Ramos (cell line): ENCODE results near the gene LTN1.
"Not testable (repeated sequence)": the region's sequence is repeated elsewhere in the genome, so short reads cannot be mapped to it uniquely, and the experiment has no call there.

Experiments used
- in situ Hi-C: fragments of 300-500 bp; cut with MboI; formaldehyde crosslinking; loops from one replicate; pipeline ENCODE4 v1.14.3; 2022; ENCODE audit warnings: low sequenced_read_pairs; ENCODE audit not compliant: unreplicated experiment

LTN1 gene, protein sequence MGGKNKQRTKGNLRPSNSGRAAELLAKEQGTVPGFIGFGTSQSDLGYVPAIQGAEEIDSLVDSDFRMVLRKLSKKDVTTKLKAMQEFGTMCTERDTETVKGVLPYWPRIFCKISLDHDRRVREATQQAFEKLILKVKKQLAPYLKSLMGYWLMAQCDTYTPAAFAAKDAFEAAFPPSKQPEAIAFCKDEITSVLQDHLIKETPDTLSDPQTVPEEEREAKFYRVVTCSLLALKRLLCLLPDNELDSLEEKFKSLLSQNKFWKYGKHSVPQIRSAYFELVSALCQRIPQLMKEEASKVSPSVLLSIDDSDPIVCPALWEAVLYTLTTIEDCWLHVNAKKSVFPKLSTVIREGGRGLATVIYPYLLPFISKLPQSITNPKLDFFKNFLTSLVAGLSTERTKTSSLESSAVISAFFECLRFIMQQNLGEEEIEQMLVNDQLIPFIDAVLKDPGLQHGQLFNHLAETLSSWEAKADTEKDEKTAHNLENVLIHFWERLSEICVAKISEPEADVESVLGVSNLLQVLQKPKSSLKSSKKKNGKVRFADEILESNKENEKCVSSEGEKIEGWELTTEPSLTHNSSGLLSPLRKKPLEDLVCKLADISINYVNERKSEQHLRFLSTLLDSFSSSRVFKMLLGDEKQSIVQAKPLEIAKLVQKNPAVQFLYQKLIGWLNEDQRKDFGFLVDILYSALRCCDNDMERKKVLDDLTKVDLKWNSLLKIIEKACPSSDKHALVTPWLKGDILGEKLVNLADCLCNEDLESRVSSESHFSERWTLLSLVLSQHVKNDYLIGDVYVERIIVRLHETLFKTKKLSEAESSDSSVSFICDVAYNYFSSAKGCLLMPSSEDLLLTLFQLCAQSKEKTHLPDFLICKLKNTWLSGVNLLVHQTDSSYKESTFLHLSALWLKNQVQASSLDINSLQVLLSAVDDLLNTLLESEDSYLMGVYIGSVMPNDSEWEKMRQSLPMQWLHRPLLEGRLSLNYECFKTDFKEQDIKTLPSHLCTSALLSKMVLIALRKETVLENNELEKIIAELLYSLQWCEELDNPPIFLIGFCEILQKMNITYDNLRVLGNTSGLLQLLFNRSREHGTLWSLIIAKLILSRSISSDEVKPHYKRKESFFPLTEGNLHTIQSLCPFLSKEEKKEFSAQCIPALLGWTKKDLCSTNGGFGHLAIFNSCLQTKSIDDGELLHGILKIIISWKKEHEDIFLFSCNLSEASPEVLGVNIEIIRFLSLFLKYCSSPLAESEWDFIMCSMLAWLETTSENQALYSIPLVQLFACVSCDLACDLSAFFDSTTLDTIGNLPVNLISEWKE (N-terminal part only)

DNA sequence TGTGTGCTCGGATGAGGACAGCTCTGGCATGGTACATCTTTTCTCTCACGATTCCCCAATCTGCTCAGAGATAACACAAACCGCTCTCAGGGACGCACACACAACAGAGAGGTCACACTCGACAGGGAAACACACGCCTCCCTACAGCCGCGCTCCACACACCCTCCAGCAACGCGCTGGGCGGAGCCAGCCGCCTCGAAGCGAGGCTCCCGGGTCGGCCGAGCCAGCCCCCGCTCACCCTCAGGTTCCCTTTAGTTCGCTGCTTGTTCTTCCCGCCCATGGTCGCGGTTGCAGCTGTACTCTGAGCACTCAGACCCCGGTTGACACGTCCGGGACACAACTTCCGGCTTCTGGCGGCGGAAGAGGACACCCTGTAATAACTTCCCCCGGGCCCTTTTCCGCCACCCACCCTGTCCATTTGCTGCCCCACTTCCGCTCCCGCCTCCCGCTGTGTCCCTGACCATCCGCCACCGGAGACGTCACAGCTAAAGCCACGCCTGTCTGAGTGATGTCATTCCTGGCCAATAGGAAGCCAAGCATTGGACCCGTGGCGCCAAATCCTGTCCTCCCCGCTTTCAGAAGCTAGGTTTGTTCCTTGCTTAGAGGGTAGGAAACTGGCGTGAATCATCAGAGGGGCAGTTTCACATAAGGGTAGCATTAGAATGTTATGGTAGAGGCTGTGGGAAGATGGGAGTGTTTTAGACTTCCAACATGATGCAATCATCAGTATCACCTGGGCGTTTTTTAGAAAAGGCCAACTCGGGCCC lies at the start of gene LTN1:
LTN1 (minus strand) TSS at position 352 of the 767 bp plus-strand sequence; CDS start at position 280, 72 bp downstream.
- in situ Hi-C loops = no loop called here

DNA sequence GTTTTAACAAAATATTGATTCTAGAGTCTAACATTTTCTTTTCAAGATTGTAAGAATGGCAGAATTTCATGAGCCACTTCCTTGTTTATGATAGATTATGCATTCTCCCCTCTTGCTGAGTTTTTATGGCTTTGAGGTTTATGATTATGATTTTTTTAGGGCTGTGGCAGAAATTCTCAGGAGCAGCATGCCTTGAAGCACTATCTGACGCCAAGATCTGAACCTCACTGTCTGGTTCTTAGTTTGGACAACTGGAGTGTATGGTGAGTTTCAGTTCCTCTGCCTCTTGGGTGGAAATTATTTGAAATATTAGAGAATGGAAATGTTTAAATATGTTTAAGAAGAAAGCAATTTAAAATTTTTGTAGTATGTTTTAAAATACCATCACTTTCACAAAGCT lies 42.0 kb upstream of the LTN1 start:
- in situ Hi-C loops = loop anchor here (5.0 kb wide), 1 partner anchor 37 kb away; no protein-coding TSS in a partner anchor

DNA sequence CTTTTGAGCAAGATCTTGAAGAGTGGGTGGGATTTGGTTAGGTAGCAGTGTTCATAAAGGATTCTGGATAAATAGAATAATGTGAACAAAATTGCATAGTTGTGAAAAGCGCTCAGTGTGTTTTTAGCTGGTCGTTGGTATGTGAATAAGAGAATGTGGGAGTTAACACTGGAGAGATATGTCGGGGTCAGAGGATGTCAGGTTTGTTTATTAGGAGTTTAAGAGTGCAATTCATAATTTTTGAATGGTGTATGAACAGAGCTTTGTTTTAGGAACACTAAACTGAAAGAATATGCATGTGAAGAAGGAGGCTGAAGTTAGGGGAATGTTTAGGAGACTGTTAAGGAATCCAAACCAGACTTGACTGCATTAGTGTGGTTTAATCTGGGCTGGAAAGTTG lies 41.2 kb upstream of the LTN1 start:
- in situ Hi-C loops = loop anchor here (5.0 kb wide), 1 partner anchor 37 kb away; no protein-coding TSS in a partner anchor

DNA sequence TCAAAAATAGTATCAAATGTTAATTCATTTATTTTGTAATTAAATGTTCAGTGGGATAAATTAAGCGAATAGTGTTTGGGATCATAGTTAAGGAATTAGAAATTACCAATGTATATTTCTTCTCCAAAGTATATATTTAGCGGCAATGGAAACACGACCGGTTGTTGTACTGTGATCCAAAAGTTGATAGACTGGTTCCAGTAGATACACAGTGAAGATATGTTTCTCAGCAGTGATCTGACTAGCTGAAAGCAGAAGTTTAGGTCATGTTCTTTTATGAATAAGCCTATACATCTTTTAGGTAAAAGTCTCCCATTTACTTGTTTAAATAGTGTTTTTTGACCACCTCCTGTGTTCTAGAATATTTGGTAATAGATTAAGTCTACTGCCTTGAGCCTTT lies 40.6 kb upstream of the LTN1 start:
- in situ Hi-C loops = loop anchor here (5.0 kb wide), 1 partner anchor 36 kb away; no protein-coding TSS in a partner anchor

DNA sequence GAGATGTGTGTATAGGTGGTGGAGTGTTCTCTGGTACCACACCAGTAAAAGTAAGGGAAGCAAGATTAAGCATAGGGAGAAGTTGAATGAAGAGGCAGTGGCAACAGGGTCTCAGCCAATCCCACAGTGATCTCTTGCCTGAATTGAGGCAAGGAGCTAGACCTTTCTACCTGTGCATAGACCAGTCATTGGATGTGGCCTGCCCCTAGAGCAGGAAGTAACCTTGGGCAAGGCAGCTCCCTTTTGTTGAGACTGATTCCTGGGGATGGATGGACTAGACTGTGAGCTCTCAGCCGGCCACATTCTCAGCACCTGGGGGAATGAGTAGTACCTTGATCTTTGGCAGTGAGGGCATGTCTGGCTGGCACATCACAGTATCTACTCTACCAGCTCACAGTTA lies 38.2 kb upstream of the LTN1 start:
- in situ Hi-C loops = loop anchor here (5.0 kb wide), 1 partner anchor 34 kb away; no protein-coding TSS in a partner anchor

DNA sequence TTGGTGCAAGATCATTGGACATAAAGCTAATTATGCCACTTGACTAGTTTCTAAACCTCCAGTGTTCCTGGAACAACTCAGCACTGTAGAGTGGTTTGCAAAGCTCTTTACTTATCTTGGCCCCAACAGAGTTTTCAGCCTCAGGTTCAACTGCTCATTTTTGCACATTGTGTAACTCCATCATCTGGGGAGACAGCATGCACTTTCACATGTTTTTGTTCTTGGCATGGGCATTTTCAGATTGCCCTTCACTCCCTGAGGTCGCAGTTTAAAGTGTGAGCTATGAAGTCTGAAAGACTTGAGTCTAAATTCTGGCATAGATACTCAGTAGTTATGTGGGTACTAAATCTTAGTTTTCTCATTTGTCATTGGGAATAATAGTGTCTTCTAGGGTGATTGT lies 36.8 kb upstream of the LTN1 start:
- in situ Hi-C loops = no loop called here

DNA sequence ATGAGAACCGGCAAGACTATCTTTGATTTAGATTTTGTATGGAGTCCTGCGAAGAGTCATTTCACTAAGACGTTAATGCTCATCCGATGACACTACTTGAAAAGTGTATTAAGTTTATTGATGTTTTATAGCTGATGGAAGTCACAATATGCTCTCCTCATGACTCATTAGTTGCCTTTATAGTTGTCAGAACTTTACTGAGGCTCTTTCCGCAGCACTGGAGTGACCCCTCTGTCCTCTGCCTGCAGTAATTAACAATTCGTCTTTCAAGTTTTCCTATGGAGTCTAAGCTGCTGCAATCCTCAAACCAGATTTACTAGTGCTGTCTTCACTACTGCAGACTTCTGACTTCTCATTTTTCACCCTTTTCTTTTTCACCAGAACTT lies 32.6 kb upstream of the LTN1 start:
- in situ Hi-C loops = no loop called here

DNA sequence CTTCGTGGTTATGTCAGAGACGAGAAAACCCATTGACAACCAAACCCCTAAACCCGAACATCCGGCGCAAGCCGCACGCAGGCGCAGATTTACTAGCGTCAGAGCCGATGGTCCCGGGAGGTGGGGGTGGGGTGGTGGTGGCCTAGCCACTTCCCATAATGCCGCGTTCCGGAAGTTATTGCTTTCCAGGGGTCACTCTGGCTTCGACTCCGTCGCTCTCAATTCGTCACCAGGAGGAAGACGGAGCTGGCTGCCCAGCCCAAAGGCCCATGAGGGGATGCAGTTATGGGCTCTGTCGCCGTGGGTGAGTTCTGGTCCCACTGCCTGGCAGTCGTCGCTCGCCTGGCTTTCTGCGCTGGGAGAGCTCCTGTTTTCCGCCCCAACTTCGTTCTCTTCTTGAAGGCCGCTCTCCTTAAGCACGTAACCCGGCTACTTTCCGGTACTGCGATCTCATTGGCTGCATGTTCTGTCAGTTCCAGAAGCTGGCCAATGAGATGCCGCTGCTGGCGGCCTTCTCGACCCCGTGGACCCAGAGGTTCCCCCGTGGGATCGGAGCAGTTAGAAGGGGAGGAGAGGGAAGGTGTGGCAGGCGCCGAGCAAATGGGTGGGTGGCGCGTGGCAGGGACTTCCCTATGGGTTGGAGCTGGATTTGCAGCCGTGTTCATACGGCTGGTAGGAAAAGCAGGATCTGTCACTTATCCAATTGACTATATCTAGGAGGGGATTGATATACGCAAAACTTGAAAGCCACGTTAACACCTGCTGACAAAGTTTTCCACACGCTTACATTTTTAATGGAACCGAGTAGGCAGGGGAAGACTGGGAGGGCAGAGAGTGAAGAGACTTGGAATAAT lies 32.0 kb upstream of the LTN1 start, which contains the start of gene USP16:
USP16 (plus strand) TSS at position 195 of the 854 bp plus-strand sequence. CDS start 3,246 bp downstream, outside the sequence.
- in situ Hi-C loops = no loop called here

DNA sequence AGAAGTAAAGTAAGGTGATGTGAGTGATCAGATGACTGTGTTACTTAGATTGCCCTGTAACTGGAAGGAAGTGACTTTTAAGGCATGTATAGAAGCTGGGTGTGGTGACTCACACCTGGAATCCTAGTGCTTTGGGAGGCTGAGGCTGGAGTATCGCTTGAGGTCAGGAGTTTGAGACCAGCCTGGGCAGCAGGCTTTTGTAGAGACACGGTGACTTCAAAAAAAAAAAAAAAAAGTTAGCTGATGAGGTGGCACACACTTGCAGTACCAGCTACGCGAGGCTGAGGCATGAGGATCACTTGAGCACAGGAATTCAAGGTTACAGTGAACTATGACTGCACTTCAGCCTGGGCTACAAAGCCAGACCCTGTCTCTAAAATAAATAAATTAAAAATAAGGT lies 29.5 kb upstream of the LTN1 start:
- in situ Hi-C loops = no loop called here

DNA sequence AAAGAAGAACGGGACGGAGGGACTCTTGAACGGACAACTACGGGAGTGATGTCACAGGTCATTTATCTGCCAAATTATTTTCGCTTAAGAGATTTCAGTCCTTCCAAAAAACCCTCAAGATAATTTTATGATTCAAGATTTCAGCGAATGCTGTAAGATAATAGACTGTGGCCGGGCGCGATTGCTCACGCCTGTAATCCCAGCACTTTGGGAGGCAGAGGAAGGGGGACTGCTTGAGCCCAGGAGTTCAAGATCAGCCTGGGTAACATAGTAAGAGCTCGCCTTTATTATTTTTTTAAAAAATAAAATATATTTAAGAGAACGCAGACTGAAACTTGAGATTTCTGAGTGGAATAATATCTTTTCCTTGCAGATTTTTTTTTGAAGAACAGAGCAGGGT lies 25.9 kb upstream of the LTN1 start:
- in situ Hi-C loops = no loop called here

DNA sequence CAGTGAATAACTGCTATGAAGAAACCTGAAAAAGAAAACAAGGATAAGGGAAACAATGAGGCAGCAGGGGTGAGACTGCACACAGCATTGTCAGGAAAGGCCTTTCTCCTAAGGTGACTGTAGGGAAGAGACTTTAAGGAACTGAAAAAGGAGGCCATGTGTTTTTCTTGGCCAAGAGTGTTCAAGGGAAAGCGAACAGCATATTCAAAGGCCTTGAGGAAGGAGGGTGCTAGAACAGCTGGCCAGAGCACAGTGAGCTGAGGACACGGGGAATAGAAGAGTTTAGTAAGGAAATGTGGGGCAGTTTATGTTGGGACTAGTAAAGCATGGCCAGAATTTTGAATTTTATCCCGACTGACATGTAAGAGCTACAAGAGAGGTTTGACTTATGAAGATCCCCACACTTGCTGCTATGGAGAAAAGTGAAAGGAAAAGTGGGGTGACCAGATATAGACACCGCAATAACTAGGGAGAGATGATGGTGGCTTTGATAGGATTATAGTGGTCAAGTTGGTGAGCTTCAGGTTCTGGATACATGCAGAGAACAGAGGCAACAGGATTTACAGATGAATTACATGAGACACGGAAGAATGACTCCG lies 25.1 kb upstream of the LTN1 start:
- in situ Hi-C loops = no loop called here

DNA sequence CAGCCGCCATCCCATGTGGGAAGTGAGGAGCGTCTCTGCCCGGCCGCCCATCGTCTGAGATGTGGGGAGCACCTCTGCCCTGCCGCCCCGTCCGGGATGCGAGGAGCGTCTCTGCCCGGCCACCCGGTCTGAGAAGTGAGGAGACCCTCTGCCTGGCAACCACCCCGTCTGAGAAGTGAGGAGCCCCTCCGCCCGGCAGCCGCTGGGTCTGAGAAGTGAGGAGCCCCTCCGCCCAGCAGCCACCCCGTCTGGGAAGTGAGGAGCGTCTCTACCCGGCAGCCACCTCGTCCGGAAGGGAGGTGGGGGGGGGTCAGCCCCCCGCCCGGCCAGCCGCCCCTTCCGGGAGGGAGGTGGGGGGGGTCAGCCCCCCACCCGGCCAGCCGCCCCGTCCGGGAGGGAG lies 18.6 kb upstream of the LTN1 start:
- in situ Hi-C loops = not testable (repeated sequence)

DNA sequence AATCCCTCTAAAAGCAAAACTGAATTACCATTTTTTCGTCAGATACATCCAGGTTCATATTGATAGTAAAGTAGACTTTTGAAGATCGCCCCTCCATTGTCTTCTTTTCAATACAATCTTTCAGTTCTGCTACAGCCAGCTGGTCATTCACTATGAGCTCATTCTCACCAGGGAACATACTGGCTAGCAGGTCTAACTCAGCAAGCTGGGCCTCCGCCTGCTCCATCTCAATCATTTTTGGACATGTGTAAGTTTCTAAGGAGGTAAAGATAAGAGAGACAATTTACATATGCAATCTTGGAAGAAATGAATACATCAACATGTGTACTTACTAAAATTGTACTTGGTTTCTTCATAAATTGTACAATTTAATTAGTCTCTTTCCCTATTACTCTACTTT lies 15.7 kb upstream of the LTN1 start:
- in situ Hi-C loops = no loop called here

DNA sequence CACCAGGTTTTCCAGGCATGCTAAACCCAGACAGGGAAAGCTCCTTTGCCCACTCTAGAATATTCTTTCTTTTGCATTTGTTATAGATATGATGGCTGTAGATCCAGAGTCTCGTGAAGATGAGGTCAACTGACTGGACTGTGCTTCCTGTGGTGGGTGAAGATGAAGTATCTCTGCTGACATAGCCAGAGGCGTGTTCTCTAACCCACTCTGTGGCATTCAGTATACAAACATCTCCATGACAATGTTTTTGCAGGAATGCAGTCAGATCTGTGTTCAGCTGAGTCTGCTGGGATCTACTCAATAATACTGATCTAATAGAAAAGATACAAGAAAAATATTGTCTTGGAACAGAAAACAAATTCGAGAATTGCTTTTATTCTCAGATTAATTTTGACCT lies 15.1 kb upstream of the LTN1 start:
- in situ Hi-C loops = no loop called here

DNA sequence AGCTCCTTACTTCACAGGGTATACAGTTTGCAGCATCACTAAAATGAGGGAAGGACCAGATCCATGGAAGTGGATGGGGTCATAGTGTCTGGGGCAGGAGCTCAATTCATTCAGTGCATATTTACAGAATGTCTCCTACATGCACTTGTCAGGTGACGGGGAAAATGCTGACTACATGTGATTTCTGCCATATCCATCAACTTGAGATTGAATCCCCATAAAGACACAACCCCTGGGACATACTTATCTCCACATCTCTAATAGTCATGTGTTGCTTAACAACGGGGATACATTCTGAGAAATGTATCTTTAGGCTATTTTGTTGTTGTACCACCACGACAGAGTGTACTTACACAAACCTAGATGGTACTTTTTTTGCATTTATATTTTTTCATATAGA lies 14.5 kb upstream of the LTN1 start:
- in situ Hi-C loops = no loop called here

DNA sequence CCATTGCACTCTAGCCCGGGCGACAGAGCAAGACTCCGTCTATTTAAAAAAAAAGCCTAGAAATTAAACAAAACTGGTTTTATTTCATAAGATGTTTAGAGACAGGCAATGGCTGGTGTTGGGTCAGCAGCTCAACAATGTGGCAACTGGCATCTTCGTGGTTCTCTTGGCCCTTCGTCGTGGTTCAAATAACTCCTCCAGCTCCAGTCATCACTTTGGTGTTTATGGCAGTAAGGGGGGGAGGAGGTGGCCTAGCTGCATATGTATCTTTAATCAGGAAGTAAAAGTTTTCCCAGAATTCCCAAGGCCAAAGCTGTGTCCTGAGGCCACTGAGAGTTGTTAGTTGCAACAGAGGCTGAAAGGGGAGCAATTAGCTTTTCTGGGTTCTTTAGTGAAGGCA lies 13.0 kb upstream of the LTN1 start:
- in situ Hi-C loops = no loop called here

DNA sequence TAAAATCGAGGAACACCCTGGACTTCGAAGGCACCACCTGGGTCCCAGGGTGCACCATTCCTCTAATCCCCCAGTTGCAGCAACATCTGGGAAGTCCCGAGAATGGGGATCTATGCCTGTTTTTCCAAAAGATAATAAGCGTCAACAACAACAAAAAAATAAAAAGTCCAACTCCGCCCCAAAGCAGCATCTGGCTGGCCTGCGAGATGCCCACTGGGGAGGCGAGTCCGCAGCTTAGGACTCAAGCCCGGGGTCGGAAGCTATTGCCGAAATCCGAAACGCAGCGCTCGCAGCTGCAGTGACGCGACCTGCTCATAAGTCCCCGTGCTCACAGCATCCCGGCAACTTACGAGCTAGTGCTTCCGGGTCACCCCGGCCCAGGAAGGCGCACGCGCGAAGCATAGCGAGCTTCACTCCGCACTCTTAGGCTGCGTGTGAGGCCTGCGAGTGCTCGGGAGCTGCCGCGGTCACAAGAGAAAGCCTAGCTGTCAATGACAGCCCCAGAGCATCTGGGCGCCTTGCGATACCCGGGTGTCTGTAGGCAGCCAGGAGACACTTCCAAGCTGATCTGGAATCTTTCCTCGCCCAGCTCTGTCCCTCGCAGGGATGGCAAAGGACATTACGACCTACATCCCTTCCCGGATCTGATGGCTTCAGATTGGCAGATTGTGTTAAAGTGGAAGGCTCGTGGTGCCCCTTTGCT lies 9.9 kb upstream of the LTN1 start:
- in situ Hi-C loops = no loop called here

DNA sequence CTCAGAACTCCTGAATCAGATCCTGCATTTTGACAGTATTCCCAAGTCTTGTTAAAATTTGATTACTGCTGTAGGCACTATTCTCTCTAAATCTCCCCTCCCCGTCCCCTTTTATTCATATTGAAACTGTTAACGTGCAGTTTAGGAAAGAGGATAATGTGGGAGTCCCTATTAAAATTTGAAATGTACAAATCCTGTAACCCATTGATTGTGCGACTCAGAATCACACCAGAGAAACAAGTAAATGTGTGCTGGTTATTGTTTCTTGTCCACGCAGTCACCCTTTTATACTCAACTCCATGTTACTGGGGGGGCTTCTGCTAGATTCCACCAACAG lies 584 bp upstream of the LTN1 start:
- in situ Hi-C loops = no loop called here
